ENCODE data around the gene AP2B1.

DNA sequence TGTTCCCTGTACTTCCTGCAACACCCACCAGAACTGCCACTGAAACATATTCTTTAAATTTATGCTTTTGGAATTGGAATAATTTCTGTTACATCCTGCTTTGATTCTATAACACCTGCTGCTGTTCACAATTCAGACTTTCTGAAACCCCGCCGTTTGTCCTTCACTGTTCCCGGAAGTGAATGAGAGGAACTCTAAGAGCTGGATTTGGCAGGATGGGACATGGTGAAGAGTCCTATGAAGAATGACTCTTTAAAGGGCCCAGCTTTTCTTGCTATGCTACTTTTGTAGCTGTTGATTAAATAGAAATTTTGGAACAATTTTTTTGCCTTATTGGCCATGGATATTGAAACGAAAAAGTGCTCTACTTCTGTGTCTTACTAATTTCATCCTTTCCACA is 8.9 kb downstream of the AP2B1 start:
- TF ChIP-seq CTCF (IDR thresholded peaks at IDR 0.05; ENCODE audit: low read depth, low read length, missing input control): no peak
- TF ChIP-seq, protein P1, sequence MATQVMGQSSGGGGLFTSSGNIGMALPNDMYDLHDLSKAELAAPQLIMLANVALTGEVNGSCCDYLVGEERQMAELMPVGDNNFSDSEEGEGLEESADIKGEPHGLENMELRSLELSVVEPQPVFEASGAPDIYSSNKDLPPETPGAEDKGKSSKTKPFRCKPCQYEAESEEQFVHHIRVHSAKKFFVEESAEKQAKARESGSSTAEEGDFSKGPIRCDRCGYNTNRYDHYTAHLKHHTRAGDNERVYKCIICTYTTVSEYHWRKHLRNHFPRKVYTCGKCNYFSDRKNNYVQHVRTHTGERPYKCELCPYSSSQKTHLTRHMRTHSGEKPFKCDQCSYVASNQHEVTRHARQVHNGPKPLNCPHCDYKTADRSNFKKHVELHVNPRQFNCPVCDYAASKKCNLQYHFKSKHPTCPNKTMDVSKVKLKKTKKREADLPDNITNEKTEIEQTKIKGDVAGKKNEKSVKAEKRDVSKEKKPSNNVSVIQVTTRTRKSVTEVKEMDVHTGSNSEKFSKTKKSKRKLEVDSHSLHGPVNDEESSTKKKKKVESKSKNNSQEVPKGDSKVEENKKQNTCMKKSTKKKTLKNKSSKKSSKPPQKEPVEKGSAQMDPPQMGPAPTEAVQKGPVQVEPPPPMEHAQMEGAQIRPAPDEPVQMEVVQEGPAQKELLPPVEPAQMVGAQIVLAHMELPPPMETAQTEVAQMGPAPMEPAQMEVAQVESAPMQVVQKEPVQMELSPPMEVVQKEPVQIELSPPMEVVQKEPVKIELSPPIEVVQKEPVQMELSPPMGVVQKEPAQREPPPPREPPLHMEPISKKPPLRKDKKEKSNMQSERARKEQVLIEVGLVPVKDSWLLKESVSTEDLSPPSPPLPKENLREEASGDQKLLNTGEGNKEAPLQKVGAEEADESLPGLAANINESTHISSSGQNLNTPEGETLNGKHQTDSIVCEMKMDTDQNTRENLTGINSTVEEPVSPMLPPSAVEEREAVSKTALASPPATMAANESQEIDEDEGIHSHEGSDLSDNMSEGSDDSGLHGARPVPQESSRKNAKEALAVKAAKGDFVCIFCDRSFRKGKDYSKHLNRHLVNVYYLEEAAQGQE (IDR thresholded peaks at IDR 0.05): no peak
- TF ChIP-seq RAD21 (IDR thresholded peaks at IDR 0.05): no peak
- TF ChIP-seq ZBTB33 (IDR thresholded peaks at IDR 0.05): no peak
- no peak for TF ChIP-seq TAF1 (conservative IDR thresholded peaks at IDR 0.05)
- no peak for TF ChIP-seq EGR1 (IDR thresholded peaks at IDR 0.05; ENCODE audit: low read depth in 2 of 2)
- no peak for TF ChIP-seq SP1 (IDR thresholded peaks at IDR 0.05)
- TF ChIP-seq GABPA (IDR thresholded peaks at IDR 0.05 in 1 of 2, conservative IDR thresholded peaks at IDR 0.05 in 1 of 2): no peak
- no peak for TF ChIP-seq RXRA (IDR thresholded peaks at IDR 0.05)
- TF ChIP-seq MAX (IDR thresholded peaks at IDR 0.05): no peak
- no peak for TF ChIP-seq JUND (IDR thresholded peaks at IDR 0.05)
- no peak for TF ChIP-seq HNF4A (conservative IDR thresholded peaks at IDR 0.05)

Data from liver (tissue), 3 donors.